ENCODE measurements around the gene SPOCK1.

DNA sequence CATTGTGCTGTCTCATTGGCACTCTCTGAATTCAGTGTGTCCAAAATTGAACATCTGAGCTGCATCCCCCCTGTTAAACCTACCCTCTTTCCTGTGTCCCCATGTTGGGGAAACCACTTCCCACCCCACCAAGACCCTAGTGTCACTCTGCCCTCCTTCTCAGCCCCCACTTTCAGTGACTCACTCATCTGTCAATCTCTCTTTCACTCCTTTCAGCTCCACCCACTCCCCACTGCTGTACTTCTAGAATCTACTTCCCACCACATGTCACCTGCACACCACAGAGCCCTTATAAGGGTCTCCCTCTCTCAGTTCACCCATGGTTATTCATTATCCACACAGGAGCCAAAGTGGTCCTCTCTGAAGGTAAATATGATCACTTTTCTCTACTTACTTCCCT is 5.8 kb upstream of the SPOCK1 start:
- TF ChIP-seq POLR2AphosphoS5 (IDR thresholded peaks at IDR 0.05) (no peak), POLR2A (IDR thresholded peaks at IDR 0.05) (no peak), EP300 (IDR thresholded peaks at IDR 0.05; ENCODE audit: low read depth) (no peak)
- TF ChIP-seq, protein P1, sequence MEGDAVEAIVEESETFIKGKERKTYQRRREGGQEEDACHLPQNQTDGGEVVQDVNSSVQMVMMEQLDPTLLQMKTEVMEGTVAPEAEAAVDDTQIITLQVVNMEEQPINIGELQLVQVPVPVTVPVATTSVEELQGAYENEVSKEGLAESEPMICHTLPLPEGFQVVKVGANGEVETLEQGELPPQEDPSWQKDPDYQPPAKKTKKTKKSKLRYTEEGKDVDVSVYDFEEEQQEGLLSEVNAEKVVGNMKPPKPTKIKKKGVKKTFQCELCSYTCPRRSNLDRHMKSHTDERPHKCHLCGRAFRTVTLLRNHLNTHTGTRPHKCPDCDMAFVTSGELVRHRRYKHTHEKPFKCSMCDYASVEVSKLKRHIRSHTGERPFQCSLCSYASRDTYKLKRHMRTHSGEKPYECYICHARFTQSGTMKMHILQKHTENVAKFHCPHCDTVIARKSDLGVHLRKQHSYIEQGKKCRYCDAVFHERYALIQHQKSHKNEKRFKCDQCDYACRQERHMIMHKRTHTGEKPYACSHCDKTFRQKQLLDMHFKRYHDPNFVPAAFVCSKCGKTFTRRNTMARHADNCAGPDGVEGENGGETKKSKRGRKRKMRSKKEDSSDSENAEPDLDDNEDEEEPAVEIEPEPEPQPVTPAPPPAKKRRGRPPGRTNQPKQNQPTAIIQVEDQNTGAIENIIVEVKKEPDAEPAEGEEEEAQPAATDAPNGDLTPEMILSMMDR (IDR thresholded peaks at IDR 0.05): no peak

Data from transverse colon (tissue), 4 donors.